Adrenal gland (tissue), 5 donors: ENCODE data around the gene RHOB.

ENCODE experiments used
- CTCF ChIP-seq, 6 experiments: fragments of 450-650 bp in 4 of 6; fragments of 200-600 bp in 2 of 6; sonication (generic) in 1 of 6; IDR thresholded peaks; 1 replicate in 5 of 6; 2 replicates in 1 of 6; pipeline versions ENCODE4 v1.5.1 to v1.8.0; 2016 to 2021; ENCODE audit warnings: antibody characterized with exemption in 6 of 6, mild to moderate bottlenecking in 2 of 6, moderate library complexity in 1 of 6
- POLR2A ChIP-seq, 2 donors: fragments of 450-650 bp; IDR thresholded peaks; one replicate each; pipeline ENCODE4 v1.6.1; 2017; ENCODE audit warnings: antibody characterized with exemption in 2 of 2, mild to moderate bottlenecking in 2 of 2, moderate library complexity in 1 of 2
- donor health status: DM: no; HTN: no; CAD: no.

- TF ChIP-seq CTCF (IDR thresholded peaks at IDR 0.05) (no peak), POLR2A (IDR thresholded peaks at IDR 0.05) (no peak)
Measured at GRCh38 chr2:20484810-20485611, 38.1 kb downstream of the RHOB start.
